ENCODE data around the gene LRGUK. TPM values are rescaled to one million over a fixed set of nuclear protein-coding genes. Genes with fewer than 3 reads are reported as not detected.

LRGUK gene
- total and polyA plus RNA-seq, 2 donors from 2014 or later: 0.19 to 3.8 TPM

DNA sequence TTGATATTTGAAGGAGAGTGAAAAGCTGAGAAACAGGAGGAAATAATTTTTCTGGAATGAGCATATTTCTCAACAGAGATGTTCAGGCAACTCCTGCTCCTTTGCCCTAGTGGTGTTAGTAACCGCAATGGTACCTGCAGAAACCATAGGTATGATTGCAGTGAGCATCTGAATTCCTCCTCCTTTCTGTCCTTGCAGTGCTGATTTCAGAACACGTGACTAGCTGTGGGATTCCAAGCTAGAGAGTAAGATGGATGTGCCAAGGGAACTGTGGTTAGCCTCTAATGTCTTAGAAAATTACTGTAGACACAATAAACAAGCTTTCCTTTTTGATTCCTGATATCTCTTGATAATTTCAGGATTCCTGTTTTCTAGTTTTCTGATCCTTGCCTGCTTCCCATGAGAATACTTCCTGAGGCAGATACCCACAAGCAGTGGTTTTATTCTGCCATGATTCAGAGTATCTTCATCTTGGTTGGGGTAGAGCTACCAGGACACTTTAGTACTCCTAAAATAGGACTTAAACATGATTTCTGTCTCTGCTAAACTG lies 27.5 kb downstream of the LRGUK start:
- Histone ChIP-seq H3K36me3 (ENCODE audit: control insufficient read depth in 2 of 3, insufficient read depth in 3 of 3, low read length in 3 of 3) (no peaks in the 10 kb centered on the region), H3K4me1 (ENCODE audit: control insufficient read depth in 2 of 3, insufficient read depth in 2 of 3, low read depth in 1 of 3, low read length in 3 of 3) (no peaks in the 10 kb centered on the region), H3K27me3 (ENCODE audit: control insufficient read depth, insufficient read depth, low read length) (no peaks in the 10 kb centered on the region), H3K4me3 (ENCODE audit: low read length in 3 of 3) (no peak overlapping the region), H3K27ac (ENCODE audit: low read depth in 2 of 2, low read length in 2 of 2) (no peak overlapping the region), H3K9me3 (ENCODE audit: control insufficient read depth in 2 of 3, insufficient read depth in 1 of 3, low read length in 3 of 3) (no peaks in the 10 kb centered on the region), H3K9ac (ENCODE audit: low read length in 3 of 3) (no peak overlapping the region)
- no peak for TF ChIP-seq CTCF (IDR thresholded peaks at IDR 0.05; ENCODE audit: borderline replicate concordance, extremely low read depth, insufficient read depth)
- DNase-seq: no peak
- FAIRE-seq: no peak
- intact Hi-C loops (cut with DNase I): no loop called here

GRCh38 chr7:134155206-134155605 lies 28.1 kb downstream of the LRGUK start:
- no peaks in the 10 kb centered on the region for H3K4me1 ChIP-seq (ENCODE audit: control insufficient read depth in 2 of 3, insufficient read depth in 2 of 3, low read depth in 1 of 3, low read length in 3 of 3)
- no peak for TF ChIP-seq CTCF (IDR thresholded peaks at IDR 0.05; ENCODE audit: borderline replicate concordance, extremely low read depth, insufficient read depth)
- H3K4me3 ChIP-seq (ENCODE audit: low read length in 3 of 3): no peak overlapping the region
- no peak overlapping the region for H3K27ac ChIP-seq (ENCODE audit: low read depth in 2 of 2, low read length in 2 of 2)
- no peaks in the 10 kb centered on the region for H3K9me3 ChIP-seq (ENCODE audit: control insufficient read depth in 2 of 3, insufficient read depth in 1 of 3, low read length in 3 of 3)
- DNase-seq (no peak), FAIRE-seq (no peak)
- no peaks in the 10 kb centered on the region for H3K36me3 ChIP-seq (ENCODE audit: control insufficient read depth in 2 of 3, insufficient read depth in 3 of 3, low read length in 3 of 3)
- intact Hi-C loops (cut with DNase I): no loop called here
- no peaks in the 10 kb centered on the region for H3K27me3 ChIP-seq (ENCODE audit: control insufficient read depth, insufficient read depth, low read length)
- H3K9ac ChIP-seq (ENCODE audit: low read length in 3 of 3): no peak overlapping the region

DNA sequence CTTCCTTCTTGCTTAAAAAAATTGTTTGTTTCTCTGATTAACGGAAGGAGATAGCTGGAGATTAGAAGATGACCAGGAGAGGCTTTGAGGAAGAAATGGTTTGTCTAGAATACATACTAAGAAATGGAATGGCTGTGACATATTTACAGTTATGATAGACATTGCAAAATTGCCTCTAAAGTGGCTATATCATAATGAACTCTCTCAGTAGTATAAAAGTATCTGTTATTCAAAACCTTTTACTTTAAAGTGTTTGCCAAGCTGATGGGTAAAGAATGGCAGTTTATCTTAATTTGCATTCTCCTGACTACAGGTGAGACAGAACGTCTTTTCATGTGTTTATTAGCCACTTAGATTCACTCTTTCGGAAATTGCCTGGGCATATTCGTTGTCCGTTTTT lies 28.7 kb downstream of the LRGUK start:
- FAIRE-seq: no peak
- DNase-seq: no peak
- Histone ChIP-seq H3K36me3 (ENCODE audit: control insufficient read depth in 2 of 3, insufficient read depth in 3 of 3, low read length in 3 of 3) (no peaks in the 10 kb centered on the region), H3K27ac (ENCODE audit: low read depth in 2 of 2, low read length in 2 of 2) (no peak overlapping the region), H3K4me1 (ENCODE audit: control insufficient read depth in 2 of 3, insufficient read depth in 2 of 3, low read depth in 1 of 3, low read length in 3 of 3) (no peaks in the 10 kb centered on the region), H3K27me3 (ENCODE audit: control insufficient read depth, insufficient read depth, low read length) (no peaks in the 10 kb centered on the region), H3K9ac (ENCODE audit: low read length in 3 of 3) (no peak overlapping the region), H3K9me3 (ENCODE audit: control insufficient read depth in 2 of 3, insufficient read depth in 1 of 3, low read length in 3 of 3) (no peaks in the 10 kb centered on the region), H3K4me3 (ENCODE audit: low read length in 3 of 3) (no peak overlapping the region)
- no peak for TF ChIP-seq CTCF (IDR thresholded peaks at IDR 0.05; ENCODE audit: borderline replicate concordance, extremely low read depth, insufficient read depth)
- intact Hi-C loops (cut with DNase I): no loop called here

- intact Hi-C loops (cut with DNase I): no loop called here
- H3K4me3 ChIP-seq (ENCODE audit: low read length in 3 of 3): no peak overlapping the region
- no peaks in the 10 kb centered on the region for H3K36me3 ChIP-seq (ENCODE audit: control insufficient read depth in 2 of 3, insufficient read depth in 3 of 3, low read length in 3 of 3)
- no peak for FAIRE-seq
- no peaks in the 10 kb centered on the region for H3K9me3 ChIP-seq (ENCODE audit: control insufficient read depth in 2 of 3, insufficient read depth in 1 of 3, low read length in 3 of 3)
- H3K27me3 ChIP-seq (ENCODE audit: control insufficient read depth, insufficient read depth, low read length): no peaks in the 10 kb centered on the region
- H3K4me1 ChIP-seq (ENCODE audit: control insufficient read depth in 2 of 3, insufficient read depth in 2 of 3, low read depth in 1 of 3, low read length in 3 of 3): no peaks in the 10 kb centered on the region
- TF ChIP-seq CTCF (IDR thresholded peaks at IDR 0.05; ENCODE audit: borderline replicate concordance, extremely low read depth, insufficient read depth): no peak
- no peak for DNase-seq
- H3K9ac ChIP-seq (ENCODE audit: low read length in 3 of 3): no peak overlapping the region
- H3K27ac ChIP-seq (ENCODE audit: low read depth in 2 of 2, low read length in 2 of 2): no peak overlapping the region
These were observed 38.1 kb downstream of the LRGUK start for GRCh38 chr7:134165252-134165651.

All from kidney (tissue), 14 donors.